Dermis microvascular lymphatic vessel endothelial cell (primary cell): ENCODE results near the gene YAP1. TPM values are rescaled to one million over a fixed set of nuclear protein-coding genes. Genes with fewer than 3 reads are reported as not detected.
"Not testable (repeated sequence)": the region's sequence is repeated elsewhere in the genome, so short reads cannot be mapped to it uniquely, and the experiment has no call there.

Experiments
- DNase-seq, 2 donors: peaks; one replicate each; pipeline versions ENCODE4 v3.0.0 to v3.0.0-alpha.2; 2010; ENCODE audit warnings: low read depth in 2 of 2
- total RNA-seq: library from RNA; depleted of rRNA; stranded (reverse); fragments of >200 nt; gene quantifications from 2 replicates; pipeline ENCODE4 v1.2.1, GENCODE V29; 2014

YAP1 gene
- total RNA-seq, 1 donor from 2014 or later: 63.3 TPM

GRCh38 chr11:102197670-102198139, 87.5 kb downstream of the YAP1 start:
- DNase-seq: no peak

GRCh38 chr11:102199673-102200072, 89.4 kb downstream of the YAP1 start:
- DNase-seq: no peak

GRCh38 chr11:102200325-102200724, 90.1 kb downstream of the YAP1 start:
- not testable (repeated sequence) for DNase-seq

GRCh38 chr11:102201776-102202175, 91.5 kb downstream of the YAP1 start:
- no peak for DNase-seq

- DNase-seq: no peak
These were observed 92.7 kb downstream of the YAP1 start for GRCh38 chr11:102202972-102203371.

GRCh38 chr11:102204174-102204573, 93.9 kb downstream of the YAP1 start:
- no peak for DNase-seq

- no peak for DNase-seq
These were observed 95.6 kb downstream of the YAP1 start for GRCh38 chr11:102205805-102206204.

GRCh38 chr11:102208835-102209234, 98.6 kb downstream of the YAP1 start:
- DNase-seq: no peak

- DNase-seq: no peak
These were observed 104.4 kb downstream of the YAP1 start for GRCh38 chr11:102214623-102215022.

GRCh38 chr11:102216433-102217075, 106.3 kb downstream of the YAP1 start:
- no peak for DNase-seq

GRCh38 chr11:102220728-102221467, 110.7 kb downstream of the YAP1 start:
- DNase-seq: no peak

GRCh38 chr11:102223859-102224258, 113.6 kb downstream of the YAP1 start:
- no peak for DNase-seq

GRCh38 chr11:102225689-102226568, 115.7 kb downstream of the YAP1 start:
- peak in 1 of 2 donors; percentile 70 for DNase-seq

GRCh38 chr11:102226702-102227490, 116.6 kb downstream of the YAP1 start:
- peak in 1 of 2 donors; percentile 33 for DNase-seq

GRCh38 chr11:102229510-102230123, 119.4 kb downstream of the YAP1 start:
- no peak for DNase-seq

- no peak for DNase-seq
These were observed 119.9 kb downstream of the YAP1 start for GRCh38 chr11:102230186-102230585.

- DNase-seq: no peak
These were observed 120.7 kb downstream of the YAP1 start for GRCh38 chr11:102230911-102231310.

- no peak for DNase-seq
These were observed 124.7 kb downstream of the YAP1 start for GRCh38 chr11:102234779-102235439.

GRCh38 chr11:102237096-102237735, 127.0 kb downstream of the YAP1 start:
- no peak for DNase-seq

GRCh38 chr11:102238391-102238821, 128.2 kb downstream of the YAP1 start:
- no peak for DNase-seq
